ENCODE data around the gene SOD3. TPM values are rescaled to one million over a fixed set of nuclear protein-coding genes. Genes with fewer than 3 reads are reported as not detected.

Gene SOD3
- total and polyA plus RNA-seq, 2 of the 13 experiments (the other 11 are each of a cell fraction or from before 2014, with no cell fraction given): 0.04 TPM; not detected in 1

GRCh38 chr4:24763631-24764297, 31.6 kb upstream of the SOD3 start:
- Histone ChIP-seq H3K36me3 (replicated peaks in 1 of 2; ENCODE audit: control insufficient read depth in 1 of 2, insufficient read depth in 2 of 2, low read length in 2 of 2) (no peaks in the 10 kb centered on the region), H3K4me2 (ENCODE audit: low read depth, low read length) (no peak overlapping the region), H3K27me3 (ENCODE audit: control insufficient read depth in 1 of 2, insufficient read depth in 2 of 2, low read length in 2 of 2) (no peaks in the 10 kb centered on the region; a peak in 1 of 5 replicates), H3K79me2 (ENCODE audit: insufficient read depth, low read length) (no peaks in the 10 kb centered on the region), H3K9me3 (ENCODE audit: low read length) (no peaks in the 10 kb centered on the region), H2AFZ (ENCODE audit: low read length) (no peak overlapping the region), H4K20me1 (ENCODE audit: insufficient read depth, low read length) (no peaks in the 10 kb centered on the region), H3K9ac (ENCODE audit: insufficient read depth, low read depth, low read length) (no peak overlapping the region), H3K4me1 (ENCODE audit: insufficient read depth, low read length) (no peaks in the 10 kb centered on the region), H3K27ac (ENCODE audit: extremely low read length, insufficient read depth, low read length) (no peak overlapping the region), H3K4me3 (replicated peaks in 1 of 3; ENCODE audit: insufficient read depth in 1 of 3, low read depth in 2 of 3, low read length in 3 of 3) (no peak overlapping the region)
- DNase-seq (ENCODE audit: low spot score) (no peak), ATAC-seq (no peak), FAIRE-seq (no peak)
- ChIA-PET CTCF (ENCODE audit: low intra/inter-chr PET ratio, low total read pairs) (no interaction called here), POLR2A (no interaction called here)
- in situ Hi-C loops (cut with HindIII; ENCODE audit: extremely low pct_ligation_motif_present, low pct_unique_long_range_greater_than_20kb) (no loop called here), intact Hi-C loops (cut with micrococcal nuclease; ENCODE audit: unreplicated experiment) (no loop called here)
- no peak for TF ChIP-seq SP140L (CRISPR knock-in tag; IDR thresholded peaks at IDR 0.05; ENCODE audit: borderline replicate concordance)
- TF ChIP-seq RCOR2 (CRISPR knock-in tag; IDR thresholded peaks at IDR 0.05): no peak
- no peak for TF ChIP-seq ZNF337 (CRISPR knock-in tag; IDR thresholded peaks at IDR 0.05; ENCODE audit: borderline replicate concordance, low read depth)
- no peak for TF ChIP-seq HOXA7 (CRISPR knock-in tag; IDR thresholded peaks at IDR 0.05)
- TF ChIP-seq ZNF547 (CRISPR knock-in tag; IDR thresholded peaks at IDR 0.05): no peak
- TF ChIP-seq NCOA1 (CRISPR knock-in tag; IDR thresholded peaks at IDR 0.05): no peak
- no peak for TF ChIP-seq DNMT1 (CRISPR knock-in tag; IDR thresholded peaks at IDR 0.05)
- no peak for TF ChIP-seq SMARCC2 (IDR thresholded peaks at IDR 0.05)
- TF ChIP-seq TSC22D2 (CRISPR knock-in tag; IDR thresholded peaks at IDR 0.05; ENCODE audit: borderline replicate concordance): no peak
- TF ChIP-seq GABPA (IDR thresholded peaks at IDR 0.05; ENCODE audit: low read depth, low read length): no peak
- no peak for TF ChIP-seq GABPA (CRISPR knock-in tag; IDR thresholded peaks at IDR 0.05; ENCODE audit: low read depth)
- no peak for TF ChIP-seq RNF2 (conservative IDR thresholded peaks at IDR 0.05; ENCODE audit: low read depth)
- no peak for TF ChIP-seq ZFP36L2 (CRISPR knock-in tag; IDR thresholded peaks at IDR 0.05)
- TF ChIP-seq BCL6 (CRISPR knock-in tag; IDR thresholded peaks at IDR 0.05): no peak
- no peak for TF ChIP-seq U2AF2 (IDR thresholded peaks at IDR 0.05; ENCODE audit: low read depth, low read length)
- WGBS (ENCODE audit: low lambda C conversion rate): 1% methylated on average over 4 of the region's 5 CpGs
- BruUV-seq (replicated peaks): no TSS peak
